Glomerular visceral epithelial cell (primary cell): Measurements from ENCODE around the gene STK32B.

Source experiments
- DNase-seq: peaks from one replicate; pipeline ENCODE4 v3.0.0-alpha.2; 2016; ENCODE audit errors: extremely low spot score

STK32B gene

GRCh38 chr4:5361968-5362367 lies 310.7 kb downstream of the STK32B start:
- DNase-seq = no peak

GRCh38 chr4:5364406-5364805 lies 313.1 kb downstream of the STK32B start:
- no peak for DNase-seq

GRCh38 chr4:5365071-5366008 lies 314.1 kb downstream of the STK32B start:
- DNase-seq = peak; percentile 61

GRCh38 chr4:5366009-5366386 lies 314.7 kb downstream of the STK32B start:
- no peak for DNase-seq

- DNase-seq = no peak
These were observed 315.1 kb downstream of the STK32B start for GRCh38 chr4:5366421-5366820.

- no peak for DNase-seq
These were observed 317.1 kb downstream of the STK32B start for GRCh38 chr4:5368426-5368825.

- DNase-seq = no peak
These were observed 319.0 kb downstream of the STK32B start for GRCh38 chr4:5370286-5370685.

GRCh38 chr4:5371415-5372190 lies 320.3 kb downstream of the STK32B start:
- no peak for DNase-seq

GRCh38 chr4:5372198-5372597 lies 320.9 kb downstream of the STK32B start:
- DNase-seq = no peak

- DNase-seq = no peak
These were observed 322.0 kb downstream of the STK32B start for GRCh38 chr4:5373327-5373726.

- no peak for DNase-seq
These were observed 323.3 kb downstream of the STK32B start for GRCh38 chr4:5374592-5374991.

- no peak for DNase-seq
These were observed 323.7 kb downstream of the STK32B start for GRCh38 chr4:5374994-5375393.

- DNase-seq = no peak
These were observed 324.7 kb downstream of the STK32B start for GRCh38 chr4:5376015-5376414.

GRCh38 chr4:5378002-5378401 lies 326.7 kb downstream of the STK32B start:
- DNase-seq = no peak

GRCh38 chr4:5379895-5380294 lies 328.6 kb downstream of the STK32B start:
- no peak for DNase-seq

- DNase-seq = no peak
These were observed 330.7 kb downstream of the STK32B start for GRCh38 chr4:5381961-5382441.

- DNase-seq = no peak
These were observed 332.1 kb downstream of the STK32B start for GRCh38 chr4:5383191-5383980.

- no peak for DNase-seq
These were observed 334.5 kb downstream of the STK32B start for GRCh38 chr4:5385741-5386311.

- no peak for DNase-seq
These were observed 335.6 kb downstream of the STK32B start for GRCh38 chr4:5386921-5387320.

- DNase-seq = no peak
These were observed 336.2 kb downstream of the STK32B start for GRCh38 chr4:5387457-5387856.

GRCh38 chr4:5389756-5390310 lies 338.6 kb downstream of the STK32B start:
- DNase-seq = no peak
